HepG2 (cell line): Measurements from ENCODE around the gene VSX1. TPM values are rescaled to one million over a fixed set of nuclear protein-coding genes. Genes with fewer than 3 reads are reported as not detected.

Experiments
- ASH2L ChIP-seq: fragments of 300-600, 200-600 bp; sonication (generic); IDR thresholded peaks from 2 replicates; pipeline ENCODE4 v1.7.0; 2017; ENCODE audit warnings: low read depth, mild to moderate bottlenecking, moderate library complexity, mixed read lengths, low read length; ENCODE audit not compliant: insufficient read length
- CENPX ChIP-seq: sonication (generic); formaldehyde crosslinking; IDR thresholded peaks from 2 replicates; pipeline ENCODE4 v1.9.0; 2021; ENCODE audit warnings: mild to moderate bottlenecking, missing genetic modification reagents, moderate library complexity
- CHCHD3 ChIP-seq: sonication (generic); formaldehyde crosslinking; IDR thresholded peaks from 2 replicates; pipeline ENCODE4 v1.8.0; 2022; ENCODE audit warnings: mild to moderate bottlenecking, missing genetic modification reagents, moderate library complexity
- CHD4 ChIP-seq: fragments of 200-600 bp; sonication (generic); IDR thresholded peaks from 2 replicates; pipeline ENCODE4 v1.7.0; 2017; ENCODE audit warnings: mild to moderate bottlenecking, low read length, borderline replicate concordance
- DNMT3B ChIP-seq: conservative IDR thresholded peaks from 2 replicates; pipeline ENCODE4 v1.6.1; 2016; ENCODE audit warnings: missing biosample characterization, control low read depth
- FOSL1 ChIP-seq: sonication (generic); formaldehyde crosslinking; IDR thresholded peaks from 2 replicates; pipeline ENCODE4 v1.9.0; 2021; ENCODE audit warnings: missing genetic modification reagents, borderline replicate concordance
- IRF2 ChIP-seq: IDR thresholded peaks from 2 replicates; pipeline ENCODE4 v1.6.1; 2018; ENCODE audit warnings: missing genetic modification reagents, missing compliant biosample characterization
- ISL2 ChIP-seq: sonication (generic); formaldehyde crosslinking; IDR thresholded peaks from 2 replicates; pipeline ENCODE4 v1.5.0; 2020; ENCODE audit warnings: missing genetic modification reagents
- KLF12 ChIP-seq: sonication (generic); formaldehyde crosslinking; IDR thresholded peaks from 2 replicates; pipeline ENCODE4 v1.4.0; 2020; ENCODE audit warnings: missing genetic modification reagents, borderline replicate concordance
- KMT2A ChIP-seq: sonication (generic); formaldehyde crosslinking; IDR thresholded peaks from 2 replicates; pipeline ENCODE4 v1.4.0; 2020; ENCODE audit warnings: missing genetic modification reagents
- MAF1 ChIP-seq: sonication (generic); formaldehyde crosslinking; IDR thresholded peaks from 2 replicates; pipeline ENCODE4 v1.5.0; 2020; ENCODE audit warnings: missing genetic modification reagents, borderline replicate concordance
- MTA1 ChIP-seq: sonication (generic); formaldehyde crosslinking; IDR thresholded peaks from 2 replicates; pipeline ENCODE4 v1.4.0; 2020; ENCODE audit warnings: missing genetic modification reagents, mild to moderate bottlenecking, borderline replicate concordance
- NFKBIZ ChIP-seq: IDR thresholded peaks from 2 replicates; pipeline ENCODE4 v1.6.1; 2018; ENCODE audit warnings: missing genetic modification reagents, missing compliant biosample characterization
- SETDB1 ChIP-seq: sonication (generic); formaldehyde crosslinking; IDR thresholded peaks from 2 replicates; pipeline ENCODE4 v1.5.1; 2020; ENCODE audit warnings: missing genetic modification reagents, mild to moderate bottlenecking, borderline replicate concordance
- YY1 ChIP-seq: IDR thresholded peaks from 2 replicates; pipeline ENCODE4 v1.6.1; 2011; ENCODE audit warnings: low read length, low read depth, moderate library complexity, mild to moderate bottlenecking; ENCODE audit not compliant: insufficient read depth, insufficient replicate concordance
- ZNF253 ChIP-seq: sonication (generic); formaldehyde crosslinking; IDR thresholded peaks from 2 replicates; pipeline ENCODE4 v1.8.0; 2022; ENCODE audit warnings: mild to moderate bottlenecking, missing genetic modification reagents, borderline replicate concordance
- ZNF337 ChIP-seq: sonication (generic); formaldehyde crosslinking; IDR thresholded peaks from 2 replicates; pipeline ENCODE4 v1.5.1; 2020; ENCODE audit warnings: missing genetic modification reagents, low read depth, mild to moderate bottlenecking, borderline replicate concordance
- ZNF460 ChIP-seq: sonication (generic); formaldehyde crosslinking; IDR thresholded peaks from 2 replicates; pipeline ENCODE4 v1.5.1; 2020; ENCODE audit warnings: missing genetic modification reagents, mild to moderate bottlenecking, borderline replicate concordance
- ZNF652 ChIP-seq: IDR thresholded peaks from 2 replicates; pipeline ENCODE4 v1.6.1; 2016; ENCODE audit warnings: low read depth, borderline replicate concordance
- ZNF747 ChIP-seq: sonication (generic); formaldehyde crosslinking; IDR thresholded peaks from 2 replicates; pipeline ENCODE4 v1.8.1; 2023; ENCODE audit warnings: missing genetic modification reagents, mild to moderate bottlenecking, borderline replicate concordance
- ZNF766 ChIP-seq: sonication (generic); formaldehyde crosslinking; IDR thresholded peaks from 2 replicates; pipeline ENCODE4 v1.5.0; 2020; ENCODE audit warnings: missing genetic modification reagents, borderline replicate concordance
- ZSCAN21 ChIP-seq: sonication (generic); formaldehyde crosslinking; IDR thresholded peaks from 2 replicates; pipeline ENCODE4 v1.8.0; 2022; ENCODE audit warnings: mild to moderate bottlenecking, missing genetic modification reagents, moderate library complexity, borderline replicate concordance
- polyA plus RNA-seq, 8 experiments: library from polyadenylated mRNA; depleted of rRNA in 3 of 8; stranded (reverse) in 7 of 8; unstranded in 1 of 8; fragments of >200 nt; fragmentation: Illumina TruSeq in 4 of 8; extraction: Trizol in 4 of 8; gene quantifications; 2 replicates each; pipeline versions ENCODE4 v1.2.1 to v1.2.3, GENCODE V29; 2011 to 2016; ENCODE audit warnings: low read depth in 4 of 8, missing spikeins in 1 of 8, mixed read lengths in 1 of 8; ENCODE audit not compliant: insufficient read depth in 1 of 8
- total RNA-seq, 5 experiments: library from RNA; depleted of rRNA; stranded (reverse); fragments of >200 nt; fragmentation: Illumina TruSeq; extraction: Trizol; gene quantifications; 2 replicates each; pipeline ENCODE4 v1.2.3, GENCODE V29; 2016; ENCODE audit warnings: low read depth in 1 of 5
- TF ChIP-seq, protein P1 (sequence below): IDR thresholded peaks from 2 replicates; pipeline ENCODE4 v1.6.1; 2012; ENCODE audit warnings: low read depth, low read length, improper control_type of control experiment
- TF ChIP-seq, protein P2 (sequence below): sonication (generic); formaldehyde crosslinking; IDR thresholded peaks from 2 replicates; pipeline ENCODE4 v1.5.1; 2020; ENCODE audit warnings: mild to moderate bottlenecking, missing genetic modification reagents, borderline replicate concordance

Gene VSX1
- total and polyA plus RNA-seq, 2 of the 13 experiments (the other 11 are each of a cell fraction or from before 2014, with no cell fraction given), result 0.04 TPM; not detected in 1

DNA sequence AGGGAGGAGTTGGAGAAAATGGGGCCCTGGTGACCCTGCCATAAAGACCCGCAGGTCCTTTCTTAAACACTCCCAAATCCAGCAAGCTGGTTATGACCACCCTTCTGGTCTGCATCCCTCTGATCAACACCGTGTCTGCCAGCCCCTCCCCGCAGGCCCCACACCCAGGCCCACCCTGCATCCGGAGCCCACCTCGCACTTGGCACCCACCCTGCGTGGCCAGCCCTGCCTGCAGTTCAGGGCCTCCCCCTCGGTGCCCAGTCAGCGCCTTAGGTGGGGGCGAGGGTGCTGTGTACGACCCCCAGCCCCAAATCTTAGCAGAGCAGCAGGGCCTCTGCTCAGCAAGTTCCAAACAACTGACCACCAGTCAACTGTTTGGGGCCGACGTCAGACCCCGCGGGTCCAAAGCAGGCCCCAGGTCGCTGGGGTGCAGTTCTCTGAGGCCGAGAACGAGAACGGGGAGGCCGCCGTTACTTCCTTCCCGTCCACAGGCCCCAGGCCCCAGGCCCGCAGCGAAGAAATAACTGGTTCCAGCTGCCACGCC is 25.2 kb downstream of the VSX1 start (continued):
- TF ChIP-seq KMT2A, result no peak
- 0 out of 2 replicates have a peak, but pooled peaks have one; percentile 2 for TF ChIP-seq NFKBIZ (CRISPR knock-in tag)
- no peak for TF ChIP-seq MTA1 (CRISPR knock-in tag)
- no peak for TF ChIP-seq ZNF460 (CRISPR knock-in tag)
- TF ChIP-seq FOSL1, result no peak
- no peak for TF ChIP-seq DNMT3B
- no peak for TF ChIP-seq MAF1 (CRISPR knock-in tag)
- TF ChIP-seq ZSCAN21 (CRISPR knock-in tag), result peak; percentile 53; the same call in 1 of the 2 replicates
- TF ChIP-seq CENPX (CRISPR knock-in tag), result no peak
- TF ChIP-seq IRF2, result no peak
- TF ChIP-seq KLF12 (CRISPR knock-in tag), result no peak
- TF ChIP-seq, protein P1, sequence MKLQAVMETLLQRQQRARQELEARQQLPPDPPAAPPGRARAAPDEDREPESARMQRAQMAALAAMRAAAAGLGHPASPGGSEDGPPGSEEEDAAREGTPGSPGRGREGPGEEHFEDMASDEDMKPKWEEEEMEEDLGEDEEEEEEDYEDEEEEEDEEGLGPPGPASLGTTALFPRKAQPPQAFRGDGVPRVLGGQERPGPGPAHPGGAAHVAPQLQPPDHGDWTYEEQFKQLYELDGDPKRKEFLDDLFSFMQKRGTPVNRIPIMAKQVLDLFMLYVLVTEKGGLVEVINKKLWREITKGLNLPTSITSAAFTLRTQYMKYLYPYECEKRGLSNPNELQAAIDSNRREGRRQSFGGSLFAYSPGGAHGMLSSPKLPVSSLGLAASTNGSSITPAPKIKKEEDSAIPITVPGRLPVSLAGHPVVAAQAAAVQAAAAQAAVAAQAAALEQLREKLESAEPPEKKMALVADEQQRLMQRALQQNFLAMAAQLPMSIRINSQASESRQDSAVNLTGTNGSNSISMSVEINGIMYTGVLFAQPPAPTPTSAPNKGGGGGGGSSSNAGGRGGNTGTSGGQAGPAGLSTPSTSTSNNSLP, result no peak
- no peak for TF ChIP-seq SETDB1 (CRISPR knock-in tag)
- TF ChIP-seq ZNF766 (CRISPR knock-in tag), result no peak
- TF ChIP-seq ISL2 (CRISPR knock-in tag), result no peak
- no peak for TF ChIP-seq ZNF652 (CRISPR knock-in tag)
- TF ChIP-seq ASH2L, result no peak
- no peak for TF ChIP-seq CHCHD3 (CRISPR knock-in tag)
- TF ChIP-seq, protein P2, sequence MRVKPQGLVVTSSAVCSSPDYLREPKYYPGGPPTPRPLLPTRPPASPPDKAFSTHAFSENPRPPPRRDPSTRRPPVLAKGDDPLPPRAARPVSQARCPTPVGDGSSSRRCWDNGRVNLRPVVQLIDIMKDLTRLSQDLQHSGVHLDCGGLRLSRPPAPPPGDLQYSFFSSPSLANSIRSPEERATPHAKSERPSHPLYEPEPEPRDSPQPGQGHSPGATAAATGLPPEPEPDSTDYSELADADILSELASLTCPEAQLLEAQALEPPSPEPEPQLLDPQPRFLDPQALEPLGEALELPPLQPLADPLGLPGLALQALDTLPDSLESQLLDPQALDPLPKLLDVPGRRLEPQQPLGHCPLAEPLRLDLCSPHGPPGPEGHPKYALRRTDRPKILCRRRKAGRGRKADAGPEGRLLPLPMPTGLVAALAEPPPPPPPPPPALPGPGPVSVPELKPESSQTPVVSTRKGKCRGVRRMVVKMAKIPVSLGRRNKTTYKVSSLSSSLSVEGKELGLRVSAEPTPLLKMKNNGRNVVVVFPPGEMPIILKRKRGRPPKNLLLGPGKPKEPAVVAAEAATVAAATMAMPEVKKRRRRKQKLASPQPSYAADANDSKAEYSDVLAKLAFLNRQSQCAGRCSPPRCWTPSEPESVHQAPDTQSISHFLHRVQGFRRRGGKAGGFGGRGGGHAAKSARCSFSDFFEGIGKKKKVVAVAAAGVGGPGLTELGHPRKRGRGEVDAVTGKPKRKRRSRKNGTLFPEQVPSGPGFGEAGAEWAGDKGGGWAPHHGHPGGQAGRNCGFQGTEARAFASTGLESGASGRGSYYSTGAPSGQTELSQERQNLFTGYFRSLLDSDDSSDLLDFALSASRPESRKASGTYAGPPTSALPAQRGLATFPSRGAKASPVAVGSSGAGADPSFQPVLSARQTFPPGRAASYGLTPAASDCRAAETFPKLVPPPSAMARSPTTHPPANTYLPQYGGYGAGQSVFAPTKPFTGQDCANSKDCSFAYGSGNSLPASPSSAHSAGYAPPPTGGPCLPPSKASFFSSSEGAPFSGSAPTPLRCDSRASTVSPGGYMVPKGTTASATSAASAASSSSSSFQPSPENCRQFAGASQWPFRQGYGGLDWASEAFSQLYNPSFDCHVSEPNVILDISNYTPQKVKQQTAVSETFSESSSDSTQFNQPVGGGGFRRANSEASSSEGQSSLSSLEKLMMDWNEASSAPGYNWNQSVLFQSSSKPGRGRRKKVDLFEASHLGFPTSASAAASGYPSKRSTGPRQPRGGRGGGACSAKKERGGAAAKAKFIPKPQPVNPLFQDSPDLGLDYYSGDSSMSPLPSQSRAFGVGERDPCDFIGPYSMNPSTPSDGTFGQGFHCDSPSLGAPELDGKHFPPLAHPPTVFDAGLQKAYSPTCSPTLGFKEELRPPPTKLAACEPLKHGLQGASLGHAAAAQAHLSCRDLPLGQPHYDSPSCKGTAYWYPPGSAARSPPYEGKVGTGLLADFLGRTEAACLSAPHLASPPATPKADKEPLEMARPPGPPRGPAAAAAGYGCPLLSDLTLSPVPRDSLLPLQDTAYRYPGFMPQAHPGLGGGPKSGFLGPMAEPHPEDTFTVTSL, result no peak
- no peak for TF ChIP-seq CHD4
- no peak for TF ChIP-seq ZNF337 (CRISPR knock-in tag)
- peak; percentile 85 for TF ChIP-seq ZNF253 (CRISPR knock-in tag)
- no peak for TF ChIP-seq ZNF747 (CRISPR knock-in tag)
- peak; percentile 2 for TF ChIP-seq YY1
